GM23338 (cell line): ENCODE results near the gene MLLT10. TPM values are rescaled to one million over a fixed set of nuclear protein-coding genes. Genes with fewer than 3 reads are reported as not detected.

ENCODE experiments used
- ATAC-seq: fragments of 200-7000 bp; cut with Tn5 transposase; 3 replicates; pipeline ENCODE4 v1.9.1; 2020
- DNase-seq: peaks from one replicate; pipeline ENCODE4 v3.0.0-alpha.2; 2015; ENCODE audit warnings: low spot score
- H2AFZ ChIP-seq: fragments of 200-600 bp; sonication (generic); 2 replicates; pipeline ENCODE4 v1.8.0; 2016; ENCODE audit warnings: antibody characterized with exemption, mild to moderate bottlenecking, moderate library complexity
- H3F3A ChIP-seq: fragments of 200-600 bp; sonication (generic); replicated peaks from 2 replicates; pipeline ENCODE4 v1.8.0; 2017; ENCODE audit warnings: antibody characterized with exemption, mixed run types, low read depth
- H3K27ac ChIP-seq: fragments of 200-600 bp; sonication (generic); 2 replicates; pipeline ENCODE4 v1.6.1; 2016; ENCODE audit warnings: low read depth
- H3K27me3 ChIP-seq: fragments of 200-600 bp; sonication (generic); 2 replicates; pipeline ENCODE4 v1.8.0; 2016; ENCODE audit warnings: mild to moderate bottlenecking, mixed run types, moderate library complexity; ENCODE audit not compliant: insufficient read depth
- H3K36me3 ChIP-seq: fragments of 200-600 bp; sonication (generic); 2 replicates; pipeline ENCODE4 v1.8.0; 2016; ENCODE audit warnings: mild to moderate bottlenecking; ENCODE audit not compliant: insufficient read depth
- H3K4me1 ChIP-seq: fragments of 200-600 bp; sonication (generic); 2 replicates; pipeline ENCODE4 v1.8.0; 2016; ENCODE audit warnings: mild to moderate bottlenecking, moderate library complexity; ENCODE audit not compliant: insufficient read depth
- H3K4me2 ChIP-seq: fragments of 200-600 bp; sonication (generic); 2 replicates; pipeline ENCODE4 v1.7.1; 2017; ENCODE audit warnings: mixed run types
- H3K4me3 ChIP-seq: fragments of 200-600 bp; sonication (generic); 2 replicates; pipeline ENCODE4 v1.6.1; 2016; ENCODE audit warnings: mixed run types
- H3K79me2 ChIP-seq: fragments of 200-600 bp; sonication (generic); replicated peaks from 2 replicates; pipeline ENCODE4 v1.8.0; 2017; ENCODE audit warnings: mild to moderate bottlenecking; ENCODE audit not compliant: insufficient read depth
- H3K9me2 ChIP-seq: fragments of 200-600 bp; sonication (generic); 2 replicates; pipeline ENCODE4 v1.8.0; 2017; ENCODE audit not compliant: insufficient read depth
- H4K20me1 ChIP-seq: fragments of 200-600 bp; sonication (generic); replicated peaks from 2 replicates; pipeline ENCODE4 v1.8.0; 2017; ENCODE audit warnings: mild to moderate bottlenecking; ENCODE audit not compliant: insufficient read depth
- H3K27ac Mint-ChIP-seq: 2 replicates; pipeline ENCODE4 v1.8.0; 2020; ENCODE audit warnings: inconsistent platforms, mild to moderate bottlenecking, moderate library complexity, mixed read lengths
- H3K27me3 Mint-ChIP-seq: 3 replicates; pipeline ENCODE4 v1.8.0; 2022; ENCODE audit warnings: low read depth, mild to moderate bottlenecking, moderate library complexity, mixed read lengths, inconsistent platforms; ENCODE audit not compliant: insufficient read depth, poor library complexity
- H3K36me3 Mint-ChIP-seq: 3 replicates; pipeline ENCODE4 v1.8.0; 2021; ENCODE audit warnings: low read depth, mild to moderate bottlenecking, inconsistent platforms, moderate library complexity, mixed read lengths
- H3K4me1 Mint-ChIP-seq: 3 replicates; pipeline ENCODE4 v1.8.0; 2020; ENCODE audit warnings: mild to moderate bottlenecking, inconsistent platforms, mixed read lengths
- H3K4me3 Mint-ChIP-seq: 3 replicates; pipeline ENCODE4 v1.8.0; 2021; ENCODE audit warnings: moderate library complexity, mild to moderate bottlenecking, inconsistent platforms, mixed read lengths
- H3K9me3 Mint-ChIP-seq: 3 replicates; pipeline ENCODE4 v1.8.0; 2020; ENCODE audit warnings: moderate library complexity, mild to moderate bottlenecking, inconsistent platforms, mixed read lengths
- CREB1 ChIP-seq: fragments of 250-450 bp; sonication (Bioruptor Pico); IDR thresholded peaks from 2 replicates; pipeline ENCODE4 v1.5.0; 2020; ENCODE audit warnings: low read depth, mild to moderate bottlenecking, moderate library complexity
- EZH2 ChIP-seq: fragments of 200-600 bp; sonication (generic); IDR thresholded peaks from one replicate; pipeline ENCODE4 v1.8.0; 2017; ENCODE audit warnings: antibody characterized with exemption, mild to moderate bottlenecking, low read depth; ENCODE audit not compliant: unreplicated experiment
- JUNB ChIP-seq: IDR thresholded peaks from one replicate; pipeline ENCODE4 v1.6.1; 2016; ENCODE audit warnings: antibody characterized with exemption; ENCODE audit not compliant: unreplicated experiment
- NANOG ChIP-seq: IDR thresholded peaks from 2 replicates; pipeline ENCODE4 v1.6.1; 2016; ENCODE audit warnings: antibody characterized with exemption, borderline replicate concordance
- POLR2AphosphoS5 ChIP-seq: IDR thresholded peaks from 2 replicates; pipeline ENCODE4 v1.6.1; 2016; ENCODE audit warnings: antibody characterized with exemption, low read depth
- STAT1 ChIP-seq: IDR thresholded peaks from one replicate; pipeline ENCODE4 v1.6.1; 2016; ENCODE audit warnings: antibody characterized with exemption; ENCODE audit not compliant: unreplicated experiment
- ZNF114 ChIP-seq: fragments of 250-450 bp; sonication (Bioruptor Pico); IDR thresholded peaks from 2 replicates; pipeline ENCODE4 v1.5.0; 2020; ENCODE audit warnings: mild to moderate bottlenecking, moderate library complexity
- ZNF331 ChIP-seq: fragments of 250-450 bp; sonication (Bioruptor Pico); IDR thresholded peaks from 2 replicates; pipeline ENCODE4 v1.5.0; 2020; ENCODE audit warnings: low read depth, mild to moderate bottlenecking, moderate library complexity
- long read RNA-seq: library from polyadenylated mRNA; unstranded; transcript quantifications from one replicate; pipeline ENCODE4 v2.0.0, GENCODE V29; 2020; ENCODE audit not compliant: unreplicated experiment
- polyA plus RNA-seq: library from polyadenylated mRNA; unstranded; fragments of >200 nt; fragmentation: Nextera tagmentation; extraction: Ambion mirVana; gene quantifications from 2 replicates; pipeline ENCODE4 v1.2.1, GENCODE V29; 2016
- total RNA-seq: library from RNA; depleted of rRNA; stranded (reverse); fragments of >200 nt; shearing (Covaris generic); gene quantifications from 2 replicates; pipeline ENCODE4 v1.2.3, GENCODE V29; 2014; rRNA removed
- TF ChIP-seq, protein P1 (sequence below): IDR thresholded peaks from one replicate; pipeline ENCODE4 v1.6.1; 2018; ENCODE audit warnings: antibody characterized with exemption; ENCODE audit not compliant: unreplicated experiment
- TF ChIP-seq, protein P2 (sequence below): IDR thresholded peaks from 2 replicates; pipeline ENCODE4 v1.6.1; 2016; ENCODE audit warnings: antibody characterized with exemption

Gene MLLT10
- total RNA-seq = 54.1 and 55.4 TPM in 2 replicates
- polyA plus RNA-seq = 26.1 and 28.8 TPM in 2 replicates
- long read RNA-seq, partial matches to known transcripts = 6 of 12 reads
- long read RNA-seq, other reads (novel, unspliced or antisense) = 5 of 12 reads

DNA sequence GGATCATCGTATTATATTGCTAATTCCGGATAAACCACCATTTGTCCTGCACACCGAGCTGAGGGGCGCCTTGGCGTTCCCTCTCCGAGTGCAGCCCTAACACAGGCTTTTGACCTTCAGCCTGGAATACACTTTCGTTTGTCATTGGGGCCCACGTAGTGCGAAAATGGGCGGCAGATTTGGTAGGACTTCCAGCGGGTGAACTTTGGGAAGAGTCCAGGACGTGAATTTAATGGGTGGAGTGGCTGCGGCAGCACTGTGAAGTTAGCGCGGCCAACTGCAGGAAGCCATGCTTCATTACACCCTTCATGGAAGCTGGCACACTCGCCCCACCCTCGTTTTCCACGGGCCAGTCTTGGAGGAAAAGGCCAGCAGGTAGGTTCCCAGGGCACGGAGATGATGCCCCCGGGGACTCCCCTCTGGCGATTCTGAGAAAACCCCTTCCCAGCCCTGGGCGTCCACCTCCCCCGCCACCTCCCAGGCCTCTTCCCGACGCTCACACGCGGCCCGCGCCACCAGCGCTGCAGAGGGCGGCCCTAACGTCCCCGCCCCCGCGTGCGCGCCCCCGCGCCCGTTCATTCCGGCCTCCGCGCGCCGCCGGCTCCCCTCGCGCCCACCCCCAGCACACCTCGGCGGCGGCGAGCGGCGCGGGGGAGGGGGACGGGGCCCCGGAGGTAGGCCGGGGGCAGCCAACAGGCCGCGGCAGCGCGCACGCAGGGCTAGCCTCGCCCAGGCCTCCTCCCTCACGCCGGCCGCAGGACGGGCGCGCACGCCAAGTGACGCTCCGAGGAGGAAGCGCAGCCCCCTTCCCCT, at the start of gene MLLT10:
Gene MLLT10, plus strand, starts transcription at position 766 of the 813 bp plus-strand sequence. CDS start 413 bp downstream, outside the sequence.
- TF ChIP-seq JUNB (no peak), POLR2AphosphoS5 (peak; percentile 69), CREB1 (0 out of 2 replicates have a peak, but pooled peaks have one; percentile 37), EZH2 (no peak)
- peak within 1 kb of the TSS; percentile 92 for H3K4me2 ChIP-seq
- H3K27ac Mint-ChIP-seq = peak within 1 kb of the TSS; percentile 99
- peaks cover 6% of the 10 kb centered on the region; the same call in 1 of the 2 replicates for H3K36me3 ChIP-seq
- ATAC-seq = peak; percentile 86
- H3K79me2 ChIP-seq = peaks cover 39% of the 10 kb centered on the region
- H3F3A ChIP-seq = 0 out of 2 replicates have a peak, but pooled peaks cover 7% of the 10 kb centered on the region
- peaks cover 12% of the 10 kb centered on the region for H3K27me3 Mint-ChIP-seq
- H3K4me3 Mint-ChIP-seq = peak within 1 kb of the TSS; percentile 86
- H4K20me1 ChIP-seq = peaks cover 10% of the 10 kb centered on the region
- H3K4me1 ChIP-seq = peaks cover 47% of the 10 kb centered on the region
- peaks cover 27% of the 10 kb centered on the region for H3K36me3 Mint-ChIP-seq
- H3K9me2 ChIP-seq = no peaks in the 10 kb centered on the region
- peaks cover 34% of the 10 kb centered on the region for H3K4me1 Mint-ChIP-seq
- peak within 1 kb of the TSS; percentile 75 for H3K4me3 ChIP-seq
- peak within 1 kb of the TSS; percentile 97 for H3K27ac ChIP-seq
- no peaks in the 10 kb centered on the region for H3K27me3 ChIP-seq
- no peaks in the 10 kb centered on the region for H3K9me3 Mint-ChIP-seq
- peak; percentile 97 for DNase-seq
- H2AFZ ChIP-seq = peak within 1 kb of the TSS; percentile 40; the same call in 1 of the 2 replicates

DNA sequence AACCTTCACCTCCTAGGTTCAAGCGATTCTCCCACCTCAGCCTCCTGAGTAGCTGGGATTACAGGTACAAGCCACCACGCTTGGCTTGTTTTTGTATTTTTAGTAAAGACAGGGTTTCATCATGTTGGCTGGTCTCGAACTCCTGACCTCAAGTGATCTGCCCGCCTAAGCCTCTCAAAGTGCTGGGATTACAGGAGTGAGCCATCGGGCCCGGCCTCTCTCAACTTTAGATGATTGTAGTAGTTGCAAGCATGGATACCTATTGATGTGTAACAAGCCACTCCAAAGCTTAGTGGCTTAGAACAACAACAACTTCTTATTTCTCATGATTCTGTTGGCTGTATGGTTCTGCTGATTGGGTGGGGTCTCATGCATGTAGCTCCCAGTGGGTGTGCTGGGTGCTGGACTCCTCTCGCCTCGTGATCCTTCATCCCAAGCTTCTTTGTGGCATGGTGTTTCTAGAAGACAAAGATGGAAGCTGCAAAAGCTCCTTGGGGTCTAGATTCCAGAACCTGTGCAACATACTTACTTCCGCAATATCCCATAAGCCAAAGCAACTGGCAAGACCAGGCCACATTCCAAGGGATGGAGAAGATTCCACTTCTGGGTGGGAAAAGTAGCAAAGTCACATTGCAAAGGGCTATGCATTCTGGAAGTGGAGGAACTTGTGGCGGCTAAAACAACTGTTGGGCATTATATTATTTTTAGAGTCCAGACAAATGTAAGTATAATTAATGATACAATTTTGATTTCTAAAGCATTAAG, 46.4 kb upstream of the MLLT10 start:
- Histone ChIP-seq H3F3A (no peaks in the 10 kb centered on the region), H2AFZ (no peak overlapping the region), H3K4me3 (no peak overlapping the region), H3K4me1 (no peaks in the 10 kb centered on the region), H4K20me1 (no peaks in the 10 kb centered on the region; the same call in 1 of the 2 replicates), H3K9me2 (no peaks in the 10 kb centered on the region), H3K27ac (no peak overlapping the region), H3K79me2 (no peaks in the 10 kb centered on the region), H3K4me2 (no peak overlapping the region), H3K36me3 (no peaks in the 10 kb centered on the region), H3K27me3 (no peaks in the 10 kb centered on the region)
- peaks cover 6% of the 10 kb centered on the region; the same call in 2 of the 3 replicates for H3K36me3 Mint-ChIP-seq
- peaks cover 8% of the 10 kb centered on the region for H3K27me3 Mint-ChIP-seq
- ATAC-seq (no peak), DNase-seq (no peak)
- no peaks in the 10 kb centered on the region for H3K9me3 Mint-ChIP-seq
- peaks cover 17% of the 10 kb centered on the region for H3K4me1 Mint-ChIP-seq
- H3K27ac Mint-ChIP-seq = no peak overlapping the region
- no peak overlapping the region for H3K4me3 Mint-ChIP-seq
- no peak for TF ChIP-seq STAT1
- no peak for TF ChIP-seq NANOG
- TF ChIP-seq POLR2AphosphoS5 = no peak
- TF ChIP-seq CREB1 = no peak
- no peak for TF ChIP-seq JUNB
- TF ChIP-seq ZNF331 (CRISPR knock-in tag) = no peak
- TF ChIP-seq, protein P1, sequence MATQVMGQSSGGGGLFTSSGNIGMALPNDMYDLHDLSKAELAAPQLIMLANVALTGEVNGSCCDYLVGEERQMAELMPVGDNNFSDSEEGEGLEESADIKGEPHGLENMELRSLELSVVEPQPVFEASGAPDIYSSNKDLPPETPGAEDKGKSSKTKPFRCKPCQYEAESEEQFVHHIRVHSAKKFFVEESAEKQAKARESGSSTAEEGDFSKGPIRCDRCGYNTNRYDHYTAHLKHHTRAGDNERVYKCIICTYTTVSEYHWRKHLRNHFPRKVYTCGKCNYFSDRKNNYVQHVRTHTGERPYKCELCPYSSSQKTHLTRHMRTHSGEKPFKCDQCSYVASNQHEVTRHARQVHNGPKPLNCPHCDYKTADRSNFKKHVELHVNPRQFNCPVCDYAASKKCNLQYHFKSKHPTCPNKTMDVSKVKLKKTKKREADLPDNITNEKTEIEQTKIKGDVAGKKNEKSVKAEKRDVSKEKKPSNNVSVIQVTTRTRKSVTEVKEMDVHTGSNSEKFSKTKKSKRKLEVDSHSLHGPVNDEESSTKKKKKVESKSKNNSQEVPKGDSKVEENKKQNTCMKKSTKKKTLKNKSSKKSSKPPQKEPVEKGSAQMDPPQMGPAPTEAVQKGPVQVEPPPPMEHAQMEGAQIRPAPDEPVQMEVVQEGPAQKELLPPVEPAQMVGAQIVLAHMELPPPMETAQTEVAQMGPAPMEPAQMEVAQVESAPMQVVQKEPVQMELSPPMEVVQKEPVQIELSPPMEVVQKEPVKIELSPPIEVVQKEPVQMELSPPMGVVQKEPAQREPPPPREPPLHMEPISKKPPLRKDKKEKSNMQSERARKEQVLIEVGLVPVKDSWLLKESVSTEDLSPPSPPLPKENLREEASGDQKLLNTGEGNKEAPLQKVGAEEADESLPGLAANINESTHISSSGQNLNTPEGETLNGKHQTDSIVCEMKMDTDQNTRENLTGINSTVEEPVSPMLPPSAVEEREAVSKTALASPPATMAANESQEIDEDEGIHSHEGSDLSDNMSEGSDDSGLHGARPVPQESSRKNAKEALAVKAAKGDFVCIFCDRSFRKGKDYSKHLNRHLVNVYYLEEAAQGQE = no peak
- TF ChIP-seq ZNF114 (CRISPR knock-in tag) = no peak
- TF ChIP-seq, protein P2, sequence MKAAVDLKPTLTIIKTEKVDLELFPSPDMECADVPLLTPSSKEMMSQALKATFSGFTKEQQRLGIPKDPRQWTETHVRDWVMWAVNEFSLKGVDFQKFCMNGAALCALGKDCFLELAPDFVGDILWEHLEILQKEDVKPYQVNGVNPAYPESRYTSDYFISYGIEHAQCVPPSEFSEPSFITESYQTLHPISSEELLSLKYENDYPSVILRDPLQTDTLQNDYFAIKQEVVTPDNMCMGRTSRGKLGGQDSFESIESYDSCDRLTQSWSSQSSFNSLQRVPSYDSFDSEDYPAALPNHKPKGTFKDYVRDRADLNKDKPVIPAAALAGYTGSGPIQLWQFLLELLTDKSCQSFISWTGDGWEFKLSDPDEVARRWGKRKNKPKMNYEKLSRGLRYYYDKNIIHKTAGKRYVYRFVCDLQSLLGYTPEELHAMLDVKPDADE = no peak
